ENCODE measurements around the gene PARP11.

PARP11 gene

GRCh38 chr12:3836641-3837040 lies 36.6 kb downstream of the PARP11 start:
- TF ChIP-seq CTCF (IDR thresholded peaks at IDR 0.05; ENCODE audit: insufficient read depth, missing control alignments) = no peak
- DNase-seq (ENCODE audit: insufficient read length, low spot score) = no peak
- FAIRE-seq = no peak

GRCh38 chr12:3835914-3836313 lies 37.3 kb downstream of the PARP11 start:
- no peak for DNase-seq (ENCODE audit: insufficient read length, low spot score)
- no peak for TF ChIP-seq CTCF (IDR thresholded peaks at IDR 0.05; ENCODE audit: insufficient read depth, missing control alignments)
- FAIRE-seq = no peak

- DNase-seq (ENCODE audit: insufficient read length, low spot score) = no peak
- FAIRE-seq = no peak
- TF ChIP-seq CTCF (IDR thresholded peaks at IDR 0.05; ENCODE audit: insufficient read depth, missing control alignments) = no peak
These were observed 38.4 kb downstream of the PARP11 start for GRCh38 chr12:3834774-3835173.

GRCh38 chr12:3833670-3834310 lies 39.4 kb downstream of the PARP11 start:
- no peak for TF ChIP-seq CTCF (IDR thresholded peaks at IDR 0.05; ENCODE audit: insufficient read depth, missing control alignments)

GRCh38 chr12:3832738-3833137 lies 40.5 kb downstream of the PARP11 start:
- TF ChIP-seq CTCF (IDR thresholded peaks at IDR 0.05; ENCODE audit: insufficient read depth, missing control alignments) = no peak
- FAIRE-seq (no peak), DNase-seq (ENCODE audit: insufficient read length, low spot score) (no peak)

More at GRCh38 chr12:3833670-3834310, 39.4 kb downstream of the PARP11 start:
- FAIRE-seq (no peak), DNase-seq (ENCODE audit: insufficient read length, low spot score) (no peak)

GRCh38 chr12:3828888-3829287 lies 44.3 kb downstream of the PARP11 start:
- DNase-seq (ENCODE audit: insufficient read length, low spot score) = no peak
- FAIRE-seq = no peak
- no peak for TF ChIP-seq CTCF (IDR thresholded peaks at IDR 0.05; ENCODE audit: insufficient read depth, missing control alignments)

GRCh38 chr12:3827301-3828000 lies 45.7 kb downstream of the PARP11 start:
- FAIRE-seq = peak; percentile 25
- no peak for DNase-seq (ENCODE audit: insufficient read length, low spot score)
- no peak for TF ChIP-seq CTCF (IDR thresholded peaks at IDR 0.05; ENCODE audit: insufficient read depth, missing control alignments)

All from D721Med (cell line).